ENCODE results near the gene ZNF629. TPM values are rescaled to one million over a fixed set of nuclear protein-coding genes. Genes with fewer than 3 reads are reported as not detected.

Gene ZNF629
- total RNA-seq, 1 experiment from 2014 or later = 18.4 TPM

DNA sequence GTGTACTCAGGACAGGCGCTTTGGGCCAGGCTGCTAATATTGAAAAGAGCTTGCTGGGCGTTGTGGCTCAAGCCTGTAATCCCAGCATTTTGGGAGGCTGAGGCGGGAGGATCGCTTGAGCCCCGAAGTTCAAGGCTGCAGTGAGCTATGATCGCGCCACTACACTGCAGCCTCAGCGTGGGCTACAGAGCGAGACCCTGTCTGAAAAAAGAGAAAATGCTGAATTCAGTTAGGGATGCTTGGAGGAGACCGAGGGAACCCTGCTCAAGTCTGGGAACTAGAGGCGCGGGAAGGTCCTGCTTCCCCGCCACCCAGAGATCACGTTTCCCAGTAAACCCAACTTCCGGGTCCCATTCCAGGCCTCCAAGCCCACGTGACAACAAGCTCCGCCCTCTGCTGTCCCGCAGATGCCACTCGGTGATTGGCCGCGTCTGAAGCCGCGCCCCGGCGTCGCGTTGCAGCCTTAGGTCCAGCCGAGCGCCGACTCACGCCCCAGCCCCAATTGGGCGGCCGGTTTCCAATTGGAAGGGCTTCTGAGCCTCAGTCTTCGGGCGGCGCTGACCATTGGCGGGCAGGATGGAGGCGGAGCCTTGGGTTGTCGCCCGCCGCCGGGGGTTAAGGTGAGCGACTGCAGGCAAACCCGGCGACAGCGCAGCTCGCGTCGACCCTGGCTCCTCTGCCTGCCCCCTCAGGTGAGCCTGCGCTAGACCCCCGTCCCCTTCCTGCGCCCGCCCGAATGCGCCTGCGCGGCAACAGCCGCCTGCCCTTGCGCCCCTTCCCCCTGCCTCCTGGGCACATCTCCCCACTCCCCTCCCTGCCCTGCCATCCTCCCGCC, 39.0 kb downstream of the ZNF629 start, which contains the start of gene PHKG2 (continued):
- TF ChIP-seq ZBTB33 (IDR thresholded peaks at IDR 0.05; ENCODE audit: extremely low read depth, insufficient replicate concordance, low read length) (no peak), CTCF (IDR thresholded peaks at IDR 0.05 in 2 of 3, conservative IDR thresholded peaks at IDR 0.05 in 1 of 3; ENCODE audit: borderline replicate concordance in 1 of 3, insufficient read depth in 1 of 3, low read depth in 2 of 3, low read length in 2 of 3) (no peak), EGR1 (IDR thresholded peaks at IDR 0.05; ENCODE audit: low read depth) (no peak), TCF7L2 (IDR thresholded peaks at IDR 0.05; ENCODE audit: borderline replicate concordance, extremely low read depth, insufficient read depth, insufficient read length) (peak; percentile 54), CBX3 (IDR thresholded peaks at IDR 0.05; ENCODE audit: low read depth) (no peak), ZNF274 (IDR thresholded peaks at IDR 0.05; ENCODE audit: low read depth, low read length) (no peak), CEBPB (IDR thresholded peaks at IDR 0.05; ENCODE audit: low read depth) (no peak), ZFX (IDR thresholded peaks at IDR 0.05) (no peak), SIN3A (IDR thresholded peaks at IDR 0.05; ENCODE audit: low read depth) (peak; percentile 83), RAD21 (IDR thresholded peaks at IDR 0.05; ENCODE audit: low read depth) (no peak), POLR2A (IDR thresholded peaks at IDR 0.05; ENCODE audit: borderline replicate concordance, extremely low read depth, insufficient read depth, insufficient read length) (peak; percentile 67), FOSL1 (IDR thresholded peaks at IDR 0.05; ENCODE audit: low read depth) (no peak), ELF1 (IDR thresholded peaks at IDR 0.05; ENCODE audit: borderline replicate concordance, low read depth) (peak; percentile 95; the same call in 1 of the 2 replicates), EZH2 (IDR thresholded peaks at IDR 0.05) (no peak)
- TF ChIP-seq, protein P1, sequence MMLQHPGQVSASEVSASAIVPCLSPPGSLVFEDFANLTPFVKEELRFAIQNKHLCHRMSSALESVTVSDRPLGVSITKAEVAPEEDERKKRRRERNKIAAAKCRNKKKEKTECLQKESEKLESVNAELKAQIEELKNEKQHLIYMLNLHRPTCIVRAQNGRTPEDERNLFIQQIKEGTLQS (IDR thresholded peaks at IDR 0.05) = no peak
